Chondrocyte (in vitro differentiated cells): ENCODE data around the gene ARHGEF7. TPM values are rescaled to one million over a fixed set of nuclear protein-coding genes. Genes with fewer than 3 reads are reported as not detected.

Experiments
- DNase-seq: peaks from one replicate; pipeline ENCODE4 v3.0.0; 2021; ENCODE audit warnings: mixed read lengths, low spot score
- H3K27ac Mint-ChIP-seq: one replicate; pipeline ENCODE4 v1.8.0; 2021; ENCODE audit warnings: mild to moderate bottlenecking, moderate library complexity, mixed read lengths; ENCODE audit not compliant: unreplicated experiment
- H3K27me3 Mint-ChIP-seq: 2 replicates; pipeline ENCODE4 v1.8.0; 2021; ENCODE audit warnings: low read depth, mixed read lengths
- H3K36me3 Mint-ChIP-seq: 2 replicates; pipeline ENCODE4 v1.8.0; 2021; ENCODE audit warnings: low read depth, mixed read lengths
- H3K4me1 Mint-ChIP-seq: 2 replicates; pipeline ENCODE4 v1.8.0; 2021; ENCODE audit warnings: low read depth, mild to moderate bottlenecking, mixed read lengths
- H3K4me3 Mint-ChIP-seq: one replicate; pipeline ENCODE4 v1.8.0; 2021; ENCODE audit warnings: mild to moderate bottlenecking, moderate library complexity, mixed read lengths; ENCODE audit not compliant: unreplicated experiment
- H3K9me3 Mint-ChIP-seq: 2 replicates; pipeline ENCODE4 v1.8.0; 2021; ENCODE audit warnings: low read depth, mixed read lengths
- total RNA-seq: library from RNA; stranded (reverse); gene quantifications from 3 replicates; pipeline ENCODE4 v1.2.1, GENCODE V29; 2021
- TF ChIP-seq, protein P1 (sequence below): fragments of 200-600 bp; sonication (generic); IDR thresholded peaks from 2 replicates; pipeline ENCODE4 v1.5.0; 2021; ENCODE audit warnings: antibody characterized with exemption, mild to moderate bottlenecking, moderate library complexity

Gene ARHGEF7
- total RNA-seq, 1 donor from 2014 or later = 137 TPM

DNA sequence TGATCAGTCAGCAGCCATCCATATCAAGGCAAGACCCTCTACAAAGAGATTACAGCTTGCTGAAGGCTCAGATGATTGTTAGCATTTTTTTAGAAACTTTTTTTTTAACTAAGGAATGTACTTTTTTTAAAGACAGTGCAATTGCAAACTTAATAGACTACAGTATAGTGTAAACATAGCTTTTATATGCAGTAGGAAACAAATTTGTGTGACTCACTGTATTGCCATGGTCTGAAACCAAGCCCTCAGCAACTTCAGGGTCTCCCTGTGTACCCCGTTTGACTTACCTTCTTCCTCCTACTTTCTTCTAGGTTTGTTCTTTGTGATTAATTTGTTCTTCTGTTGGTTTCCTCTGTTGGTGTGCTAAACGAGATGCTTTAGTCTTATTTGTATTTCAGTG, 112.3 kb downstream of the ARHGEF7 start:
- TF ChIP-seq, protein P1, sequence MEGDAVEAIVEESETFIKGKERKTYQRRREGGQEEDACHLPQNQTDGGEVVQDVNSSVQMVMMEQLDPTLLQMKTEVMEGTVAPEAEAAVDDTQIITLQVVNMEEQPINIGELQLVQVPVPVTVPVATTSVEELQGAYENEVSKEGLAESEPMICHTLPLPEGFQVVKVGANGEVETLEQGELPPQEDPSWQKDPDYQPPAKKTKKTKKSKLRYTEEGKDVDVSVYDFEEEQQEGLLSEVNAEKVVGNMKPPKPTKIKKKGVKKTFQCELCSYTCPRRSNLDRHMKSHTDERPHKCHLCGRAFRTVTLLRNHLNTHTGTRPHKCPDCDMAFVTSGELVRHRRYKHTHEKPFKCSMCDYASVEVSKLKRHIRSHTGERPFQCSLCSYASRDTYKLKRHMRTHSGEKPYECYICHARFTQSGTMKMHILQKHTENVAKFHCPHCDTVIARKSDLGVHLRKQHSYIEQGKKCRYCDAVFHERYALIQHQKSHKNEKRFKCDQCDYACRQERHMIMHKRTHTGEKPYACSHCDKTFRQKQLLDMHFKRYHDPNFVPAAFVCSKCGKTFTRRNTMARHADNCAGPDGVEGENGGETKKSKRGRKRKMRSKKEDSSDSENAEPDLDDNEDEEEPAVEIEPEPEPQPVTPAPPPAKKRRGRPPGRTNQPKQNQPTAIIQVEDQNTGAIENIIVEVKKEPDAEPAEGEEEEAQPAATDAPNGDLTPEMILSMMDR = no peak
- peaks cover 63% of the 10 kb centered on the region for H3K4me1 Mint-ChIP-seq
- H3K27ac Mint-ChIP-seq = peak overlapping the region; percentile 83
- H3K27me3 Mint-ChIP-seq = no peaks in the 10 kb centered on the region
- no peaks in the 10 kb centered on the region for H3K9me3 Mint-ChIP-seq
- H3K36me3 Mint-ChIP-seq = peaks cover 20% of the 10 kb centered on the region
- DNase-seq = no peak
- H3K4me3 Mint-ChIP-seq = no peak overlapping the region

DNA sequence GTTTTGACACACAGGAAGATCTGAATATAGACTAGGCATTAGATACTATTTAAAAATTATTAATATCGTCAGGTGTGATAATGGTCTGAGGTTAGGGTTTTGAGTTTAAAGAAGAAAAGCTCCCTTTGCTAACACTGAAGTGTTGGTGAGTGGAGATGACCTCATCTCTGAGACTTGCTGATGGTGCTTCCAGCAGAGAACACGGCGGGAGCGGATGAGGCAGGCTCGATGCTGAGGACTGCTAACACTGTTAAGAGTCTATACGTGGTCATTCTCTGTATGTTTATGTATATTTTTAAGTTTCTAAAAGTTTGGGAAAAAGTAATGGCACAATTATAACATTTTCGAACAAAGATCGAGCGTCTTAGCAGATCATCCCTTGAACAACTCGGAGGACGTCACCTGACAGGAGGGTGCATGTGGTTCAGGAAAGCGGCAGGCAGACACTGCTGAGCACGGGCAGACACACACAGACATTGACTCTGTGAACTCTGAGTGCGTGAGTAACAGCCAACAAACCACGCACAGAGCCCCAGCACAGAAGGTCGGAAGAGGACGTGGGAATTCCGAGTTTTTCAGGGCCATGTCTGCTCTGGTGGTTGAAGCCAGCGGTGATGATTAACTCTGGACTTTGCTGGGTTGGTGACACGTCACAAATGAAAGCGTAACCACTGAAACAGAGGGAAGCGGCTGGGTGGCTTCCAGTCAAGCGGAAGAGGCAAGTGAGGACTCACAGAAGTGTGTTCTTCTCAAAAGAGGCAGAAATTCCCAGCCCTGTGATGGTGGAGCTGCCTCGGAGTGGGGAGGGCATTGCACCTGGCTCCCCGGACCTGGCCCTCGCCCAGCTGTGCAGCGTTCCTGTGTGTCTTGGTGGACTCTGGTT, 113.4 kb downstream of the ARHGEF7 start:
- no peaks in the 10 kb centered on the region for H3K9me3 Mint-ChIP-seq
- DNase-seq = no peak
- TF ChIP-seq, protein P1 = no peak
- peaks cover 22% of the 10 kb centered on the region for H3K36me3 Mint-ChIP-seq
- peak overlapping the region; percentile 83 for H3K27ac Mint-ChIP-seq
- H3K4me1 Mint-ChIP-seq = peaks cover 68% of the 10 kb centered on the region
- H3K4me3 Mint-ChIP-seq = peak overlapping the region; percentile 1
- H3K27me3 Mint-ChIP-seq = no peaks in the 10 kb centered on the region

DNA sequence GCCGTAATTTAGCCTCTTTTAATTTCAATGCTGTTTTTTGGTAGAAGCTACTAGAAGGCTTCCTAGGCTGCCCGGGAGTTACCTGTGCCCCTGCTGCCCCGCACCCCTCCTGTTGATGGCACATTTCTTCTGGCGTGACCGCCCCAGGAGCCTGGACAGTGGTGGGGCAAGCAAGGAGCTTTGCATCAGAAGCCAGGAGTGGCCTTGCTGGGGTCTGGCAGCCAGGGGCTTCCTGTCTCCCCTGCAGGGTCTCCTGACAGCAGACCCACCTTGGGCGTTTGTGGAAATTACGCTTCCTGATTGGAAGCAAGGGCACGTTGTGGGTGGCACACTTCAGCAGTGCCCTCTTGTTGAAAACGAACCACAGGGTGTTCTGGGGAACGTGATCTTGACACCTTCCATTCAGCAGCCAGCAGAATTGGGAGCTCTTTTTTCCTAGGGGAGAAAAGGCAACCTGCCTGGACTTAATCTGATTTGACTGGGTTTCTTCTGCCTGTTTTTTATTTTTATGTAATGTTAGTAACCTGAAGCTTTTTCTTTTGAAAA, 115.3 kb downstream of the ARHGEF7 start:
- DNase-seq = no peak
- TF ChIP-seq, protein P1 = no peak
- no peaks in the 10 kb centered on the region for H3K9me3 Mint-ChIP-seq
- H3K27me3 Mint-ChIP-seq = no peaks in the 10 kb centered on the region
- H3K4me1 Mint-ChIP-seq = peaks cover 61% of the 10 kb centered on the region
- no peak overlapping the region for H3K4me3 Mint-ChIP-seq
- peak overlapping the region; percentile 69 for H3K27ac Mint-ChIP-seq
- H3K36me3 Mint-ChIP-seq = peaks cover 29% of the 10 kb centered on the region

DNA sequence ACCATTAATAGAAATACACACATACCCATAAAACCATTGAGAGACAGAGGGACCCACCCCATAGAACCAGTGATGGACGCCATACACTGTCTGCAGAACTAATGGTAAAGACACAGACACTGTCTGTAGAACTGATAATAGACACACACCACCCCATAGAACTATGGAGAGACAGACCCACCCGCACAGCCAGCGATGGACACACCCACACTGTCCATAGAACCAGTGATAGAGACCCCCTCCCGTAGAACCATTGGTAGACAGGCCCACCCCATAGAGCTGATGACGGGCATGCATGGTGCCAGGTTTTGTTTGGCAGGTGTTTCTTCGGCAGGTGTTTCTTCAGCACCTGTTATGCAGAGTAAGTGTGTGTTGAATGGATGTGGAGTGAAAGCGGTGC, 117.1 kb downstream of the ARHGEF7 start:
- Mint-ChIP-seq H3K9me3 (no peaks in the 10 kb centered on the region), H3K27me3 (no peaks in the 10 kb centered on the region), H3K36me3 (peaks cover 27% of the 10 kb centered on the region), H3K4me1 (peaks cover 45% of the 10 kb centered on the region), H3K4me3 (no peak overlapping the region), H3K27ac (no peak overlapping the region)
- TF ChIP-seq, protein P1 = no peak
- DNase-seq = no peak

DNA sequence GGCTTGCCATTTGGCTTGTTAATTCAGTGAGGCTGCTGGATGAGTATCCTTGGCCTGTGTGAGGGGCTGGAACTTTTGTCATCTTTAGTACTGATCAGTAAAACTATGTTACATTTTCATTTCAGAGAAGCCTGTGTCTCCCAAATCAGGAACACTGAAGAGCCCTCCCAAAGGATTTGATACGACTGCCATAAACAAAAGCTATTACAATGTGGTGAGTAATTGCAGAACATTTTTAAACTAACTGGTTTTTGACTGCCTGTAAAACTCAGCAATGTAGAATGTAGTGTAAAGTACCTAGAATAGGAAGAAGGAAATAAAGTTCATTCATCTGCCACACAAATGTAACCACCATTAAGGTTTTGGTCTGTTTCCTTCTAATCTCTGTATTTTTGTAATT, 118.0 kb downstream of the ARHGEF7 start:
- Mint-ChIP-seq H3K27ac (peak overlapping the region; percentile 33), H3K27me3 (no peaks in the 10 kb centered on the region), H3K4me3 (no peak overlapping the region), H3K36me3 (peaks cover 27% of the 10 kb centered on the region), H3K9me3 (no peaks in the 10 kb centered on the region), H3K4me1 (peaks cover 36% of the 10 kb centered on the region)
- TF ChIP-seq, protein P1 = no peak
- no peak for DNase-seq
